Muscle of leg (tissue), 11 donors: ENCODE results near the gene DSG3. TPM values are rescaled to one million over a fixed set of nuclear protein-coding genes. Genes with fewer than 3 reads are reported as not detected.

Experiments used
- DNase-seq: peaks from one replicate; pipeline ENCODE4 v3.0.0; 2013
- H3K27ac ChIP-seq: one replicate; pipeline ENCODE4 v1.5.1; 2013; ENCODE audit warnings: mild to moderate bottlenecking, low read length, control low read depth
- H3K27me3 ChIP-seq: one replicate; pipeline ENCODE4 v1.6.1; 2013; ENCODE audit warnings: low read length; ENCODE audit not compliant: control insufficient read depth, insufficient read depth
- H3K36me3 ChIP-seq: one replicate; pipeline ENCODE4 v1.6.1; 2013; ENCODE audit warnings: low read length; ENCODE audit not compliant: control insufficient read depth, insufficient read depth
- H3K4me1 ChIP-seq: one replicate; pipeline ENCODE4 v1.6.1; 2013; ENCODE audit warnings: low read length; ENCODE audit not compliant: control insufficient read depth, insufficient read depth
- H3K4me3 ChIP-seq: one replicate; pipeline ENCODE4 v1.5.1; 2013; ENCODE audit warnings: low read length, control low read depth
- H3K9me3 ChIP-seq: replicated peaks from 2 replicates; pipeline ENCODE4 v1.6.1; 2013; ENCODE audit warnings: low read depth, low read length; ENCODE audit not compliant: control insufficient read depth
- WGBS: methylation state at CpG from one replicate; pipeline ENCODE4 v1.1.5; 2013; ENCODE audit warnings: missing lambda C conversion rate; ENCODE audit not compliant: insufficient coverage; 5-methylcytosine and 5-hydroxymethylcytosine counted together
- polyA plus RNA-seq, 8 donors: library from polyadenylated mRNA; unstranded; fragments of 120-200 nt; gene quantifications; one replicate each; pipeline versions ENCODE4 v1.2.1 to v1.2.3, GENCODE V29; 2013; ENCODE audit warnings: inconsistent platforms in 1 of 8, low replicate concordance in 1 of 8; ENCODE audit not compliant: insufficient read length in 8 of 8, insufficient read depth in 1 of 8
- total RNA-seq: library from RNA; stranded (reverse); fragments of 120-200 nt; gene quantifications from one replicate; pipeline ENCODE4 v1.2.4, GENCODE V29; 2013

The DSG3 gene
- total and polyA plus RNA-seq, 9 donors, result 0.04 to 5.7 (median 0.16) TPM; not detected in 6

- no peak for DNase-seq
- no peaks in the 10 kb centered on the region for H3K27me3 ChIP-seq
- H3K4me1 ChIP-seq, result no peaks in the 10 kb centered on the region
- H3K4me3 ChIP-seq, result no peak overlapping the region
- H3K27ac ChIP-seq, result no peak overlapping the region
- no peaks in the 10 kb centered on the region for H3K9me3 ChIP-seq
- H3K36me3 ChIP-seq, result no peaks in the 10 kb centered on the region
- WGBS, result 0% methylated on average over 1 of the region's 2 CpGs
These were observed 17.9 kb upstream of the DSG3 start for GRCh38 chr18:31429623-31430022.

- WGBS, result no CpG with 5 or more reads among the region's 4 CpGs
- Histone ChIP-seq H3K9me3 (no peaks in the 10 kb centered on the region), H3K4me3 (no peak overlapping the region), H3K27me3 (no peaks in the 10 kb centered on the region), H3K36me3 (no peaks in the 10 kb centered on the region), H3K4me1 (no peaks in the 10 kb centered on the region), H3K27ac (no peak overlapping the region)
- DNase-seq, result no peak
These were observed 17.5 kb upstream of the DSG3 start for GRCh38 chr18:31430072-31430471.

GRCh38 chr18:31430554-31430953, 17.0 kb upstream of the DSG3 start:
- no peak overlapping the region for H3K27ac ChIP-seq
- no peak for DNase-seq
- H3K27me3 ChIP-seq, result no peaks in the 10 kb centered on the region
- no CpG with 5 or more reads among the region's 1 CpG for WGBS
- H3K4me3 ChIP-seq, result no peak overlapping the region
- H3K4me1 ChIP-seq, result no peaks in the 10 kb centered on the region
- H3K36me3 ChIP-seq, result no peaks in the 10 kb centered on the region
- no peaks in the 10 kb centered on the region for H3K9me3 ChIP-seq

GRCh38 chr18:31432316-31432715, 15.2 kb upstream of the DSG3 start:
- Histone ChIP-seq H3K9me3 (no peaks in the 10 kb centered on the region), H3K4me1 (no peaks in the 10 kb centered on the region), H3K36me3 (no peaks in the 10 kb centered on the region), H3K4me3 (no peak overlapping the region), H3K27me3 (no peaks in the 10 kb centered on the region), H3K27ac (no peak overlapping the region)
- no peak for DNase-seq
- no CpG with 5 or more reads among the region's 1 CpG for WGBS

- WGBS, result 33% methylated on average over 1 of the region's 3 CpGs
- Histone ChIP-seq H3K27ac (no peak overlapping the region), H3K4me1 (no peaks in the 10 kb centered on the region), H3K4me3 (no peak overlapping the region), H3K36me3 (no peaks in the 10 kb centered on the region), H3K27me3 (no peaks in the 10 kb centered on the region), H3K9me3 (no peaks in the 10 kb centered on the region)
- DNase-seq, result no peak
These were observed 10.7 kb upstream of the DSG3 start for GRCh38 chr18:31436825-31437224.

GRCh38 chr18:31438402-31438801, 9.1 kb upstream of the DSG3 start:
- no peak overlapping the region for H3K27ac ChIP-seq
- H3K27me3 ChIP-seq, result no peaks in the 10 kb centered on the region
- no peaks in the 10 kb centered on the region for H3K4me1 ChIP-seq
- no CpG with 5 or more reads among the region's 2 CpGs for WGBS
- H3K4me3 ChIP-seq, result no peak overlapping the region
- H3K9me3 ChIP-seq, result no peaks in the 10 kb centered on the region
- no peaks in the 10 kb centered on the region for H3K36me3 ChIP-seq
- no peak for DNase-seq

GRCh38 chr18:31439807-31440325, 7.7 kb upstream of the DSG3 start:
- Histone ChIP-seq H3K4me3 (no peak overlapping the region), H3K27me3 (no peaks in the 10 kb centered on the region), H3K9me3 (no peaks in the 10 kb centered on the region), H3K27ac (no peak overlapping the region), H3K4me1 (no peaks in the 10 kb centered on the region), H3K36me3 (no peaks in the 10 kb centered on the region)
- no CpG with 5 or more reads among the region's 6 CpGs for WGBS
- DNase-seq, result no peak

- Histone ChIP-seq H3K9me3 (no peaks in the 10 kb centered on the region), H3K27ac (no peak overlapping the region), H3K27me3 (no peaks in the 10 kb centered on the region), H3K4me1 (no peaks in the 10 kb centered on the region), H3K36me3 (no peaks in the 10 kb centered on the region), H3K4me3 (no peak overlapping the region)
- DNase-seq, result no peak
- WGBS, result no CpG with 5 or more reads among the region's 6 CpGs
These were observed 6.8 kb upstream of the DSG3 start for GRCh38 chr18:31440787-31441186.

GRCh38 chr18:31441493-31441892, 6.0 kb upstream of the DSG3 start:
- Histone ChIP-seq H3K9me3 (no peaks in the 10 kb centered on the region), H3K27me3 (no peaks in the 10 kb centered on the region), H3K4me3 (no peak overlapping the region), H3K36me3 (no peaks in the 10 kb centered on the region), H3K4me1 (no peaks in the 10 kb centered on the region), H3K27ac (no peak overlapping the region)
- DNase-seq, result no peak
- WGBS, result no CpG with 5 or more reads among the region's 4 CpGs

- no peak overlapping the region for H3K27ac ChIP-seq
- no peaks in the 10 kb centered on the region for H3K9me3 ChIP-seq
- H3K4me1 ChIP-seq, result no peaks in the 10 kb centered on the region
- no peaks in the 10 kb centered on the region for H3K36me3 ChIP-seq
- no CpG with 5 or more reads among the region's 2 CpGs for WGBS
- no peaks in the 10 kb centered on the region for H3K27me3 ChIP-seq
- DNase-seq, result no peak
- no peak overlapping the region for H3K4me3 ChIP-seq
These were observed 3.4 kb upstream of the DSG3 start for GRCh38 chr18:31444142-31444541.

- Histone ChIP-seq H3K9me3 (no peaks in the 10 kb centered on the region), H3K36me3 (no peaks in the 10 kb centered on the region), H3K27me3 (no peaks in the 10 kb centered on the region), H3K4me1 (no peaks in the 10 kb centered on the region), H3K4me3 (no peak overlapping the region), H3K27ac (no peak overlapping the region)
- no peak for DNase-seq
These were observed 1.6 kb upstream of the DSG3 start for GRCh38 chr18:31445908-31446307.
